Skeletal muscle cell (primary cell): ENCODE measurements around the gene SCO1.

Source experiments
- DNase-seq: peaks from one replicate; pipeline ENCODE4 v3.0.0-alpha.2; 2010; ENCODE audit warnings: low read depth
- H3K4me3 ChIP-seq: 2 replicates; pipeline ENCODE4 v1.5.1; 2011; ENCODE audit warnings: low read depth, mild to moderate bottlenecking, control low read depth, low read length, moderate library complexity

SCO1 gene

GRCh38 chr17:10664571-10664970, 32.8 kb downstream of the SCO1 start:
- no peak overlapping the region for H3K4me3 ChIP-seq
- no peak for DNase-seq

- no peak for DNase-seq
- no peak overlapping the region for H3K4me3 ChIP-seq
Observed at GRCh38 chr17:10663231-10663630, 34.1 kb downstream of the SCO1 start.

- no peak for DNase-seq
- no peak overlapping the region for H3K4me3 ChIP-seq
Observed at GRCh38 chr17:10661437-10661836, 35.9 kb downstream of the SCO1 start.

GRCh38 chr17:10657879-10658278, 39.5 kb downstream of the SCO1 start:
- H3K4me3 ChIP-seq = no peak overlapping the region
- DNase-seq = no peak

- H3K4me3 ChIP-seq = no peak within 1 kb of the TSS
- no peak for DNase-seq
Observed at GRCh38 chr17:10657148-10657547, 40.2 kb downstream of the SCO1 start, which contains the start of gene MYH3. TSS of gene MYH3 (minus strand) at chr17:10657309. CDS start at chr17:10655064, 2,245 bp downstream.

- no peak overlapping the region for H3K4me3 ChIP-seq
- DNase-seq = no peak
Observed at GRCh38 chr17:10653987-10654386, 43.3 kb downstream of the SCO1 start.

GRCh38 chr17:10652984-10653659, 44.2 kb downstream of the SCO1 start:
- no peak overlapping the region for H3K4me3 ChIP-seq
- no peak for DNase-seq

GRCh38 chr17:10651927-10652326, 45.4 kb downstream of the SCO1 start:
- no peak for DNase-seq
- no peak overlapping the region for H3K4me3 ChIP-seq

GRCh38 chr17:10649602-10650001, 47.7 kb downstream of the SCO1 start:
- DNase-seq = no peak
- H3K4me3 ChIP-seq = no peak overlapping the region

- H3K4me3 ChIP-seq = no peak overlapping the region
- DNase-seq = no peak
Observed at GRCh38 chr17:10648956-10649355, 48.4 kb downstream of the SCO1 start.

GRCh38 chr17:10648381-10648780, 49.0 kb downstream of the SCO1 start:
- no peak overlapping the region for H3K4me3 ChIP-seq
- no peak for DNase-seq

- H3K4me3 ChIP-seq = no peak overlapping the region
- DNase-seq = no peak
Observed at GRCh38 chr17:10646392-10646990, 50.8 kb downstream of the SCO1 start.

- DNase-seq = peak; percentile 56
- no peak overlapping the region for H3K4me3 ChIP-seq
Observed at GRCh38 chr17:10640475-10640874, 56.9 kb downstream of the SCO1 start.

- no peak for DNase-seq
- no peak overlapping the region for H3K4me3 ChIP-seq
Observed at GRCh38 chr17:10638151-10638550, 59.2 kb downstream of the SCO1 start.

- H3K4me3 ChIP-seq = no peak overlapping the region
- no peak for DNase-seq
Observed at GRCh38 chr17:10635290-10635689, 62.0 kb downstream of the SCO1 start.

GRCh38 chr17:10633738-10634379, 63.5 kb downstream of the SCO1 start:
- H3K4me3 ChIP-seq = no peak overlapping the region
- no peak for DNase-seq

- no peak for DNase-seq
- no peak overlapping the region for H3K4me3 ChIP-seq
Observed at GRCh38 chr17:10631701-10632100, 65.6 kb downstream of the SCO1 start.

GRCh38 chr17:10631048-10631700, 66.2 kb downstream of the SCO1 start:
- H3K4me3 ChIP-seq = no peak overlapping the region
- DNase-seq = no peak

- no peak for DNase-seq
- no peak overlapping the region for H3K4me3 ChIP-seq
Observed at GRCh38 chr17:10629706-10630105, 67.6 kb downstream of the SCO1 start.

GRCh38 chr17:10628756-10629155, 68.6 kb downstream of the SCO1 start:
- H3K4me3 ChIP-seq = no peak overlapping the region
- no peak for DNase-seq
